ENCODE data around the gene MAP3K1. TPM values are rescaled to one million over a fixed set of nuclear protein-coding genes. Genes with fewer than 3 reads are reported as not detected.
A peak's percentile ranks its signal among the peaks of the same experiment; 100 is the strongest.

The MAP3K1 gene
- total and polyA plus RNA-seq, 2 experiments from 2014 or later: 9.5 to 14.4 TPM

DNA sequence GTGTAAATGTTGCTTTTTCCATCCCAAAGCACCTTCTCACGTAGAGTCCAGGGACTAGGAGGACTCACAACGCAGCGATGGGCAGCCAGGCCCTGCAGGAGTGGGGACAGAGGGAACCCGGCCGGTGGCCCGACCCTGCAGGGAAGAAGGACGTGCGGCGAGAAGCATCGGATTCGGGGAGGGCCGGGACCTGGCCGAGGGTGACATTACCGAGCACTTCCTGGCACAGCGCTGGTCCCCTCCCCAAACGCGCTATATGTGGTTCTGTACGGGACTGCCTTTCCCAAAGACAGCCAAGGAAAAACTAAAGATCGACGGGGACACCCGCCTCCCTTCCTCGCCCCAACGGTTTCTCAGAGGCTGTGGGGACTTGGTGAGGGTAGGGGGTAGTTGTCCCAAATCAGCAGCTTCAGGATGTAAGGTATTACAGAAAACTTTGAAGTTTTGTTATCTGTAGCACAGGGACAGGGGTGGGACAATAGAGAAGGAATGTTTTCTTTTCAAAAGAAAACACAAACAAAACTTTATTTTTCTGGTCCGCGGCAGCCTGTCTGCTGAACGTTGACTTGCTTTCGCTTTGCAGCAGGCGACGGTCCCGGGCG, 887 bp upstream of the MAP3K1 start (continued):
- TF ChIP-seq, protein P1, sequence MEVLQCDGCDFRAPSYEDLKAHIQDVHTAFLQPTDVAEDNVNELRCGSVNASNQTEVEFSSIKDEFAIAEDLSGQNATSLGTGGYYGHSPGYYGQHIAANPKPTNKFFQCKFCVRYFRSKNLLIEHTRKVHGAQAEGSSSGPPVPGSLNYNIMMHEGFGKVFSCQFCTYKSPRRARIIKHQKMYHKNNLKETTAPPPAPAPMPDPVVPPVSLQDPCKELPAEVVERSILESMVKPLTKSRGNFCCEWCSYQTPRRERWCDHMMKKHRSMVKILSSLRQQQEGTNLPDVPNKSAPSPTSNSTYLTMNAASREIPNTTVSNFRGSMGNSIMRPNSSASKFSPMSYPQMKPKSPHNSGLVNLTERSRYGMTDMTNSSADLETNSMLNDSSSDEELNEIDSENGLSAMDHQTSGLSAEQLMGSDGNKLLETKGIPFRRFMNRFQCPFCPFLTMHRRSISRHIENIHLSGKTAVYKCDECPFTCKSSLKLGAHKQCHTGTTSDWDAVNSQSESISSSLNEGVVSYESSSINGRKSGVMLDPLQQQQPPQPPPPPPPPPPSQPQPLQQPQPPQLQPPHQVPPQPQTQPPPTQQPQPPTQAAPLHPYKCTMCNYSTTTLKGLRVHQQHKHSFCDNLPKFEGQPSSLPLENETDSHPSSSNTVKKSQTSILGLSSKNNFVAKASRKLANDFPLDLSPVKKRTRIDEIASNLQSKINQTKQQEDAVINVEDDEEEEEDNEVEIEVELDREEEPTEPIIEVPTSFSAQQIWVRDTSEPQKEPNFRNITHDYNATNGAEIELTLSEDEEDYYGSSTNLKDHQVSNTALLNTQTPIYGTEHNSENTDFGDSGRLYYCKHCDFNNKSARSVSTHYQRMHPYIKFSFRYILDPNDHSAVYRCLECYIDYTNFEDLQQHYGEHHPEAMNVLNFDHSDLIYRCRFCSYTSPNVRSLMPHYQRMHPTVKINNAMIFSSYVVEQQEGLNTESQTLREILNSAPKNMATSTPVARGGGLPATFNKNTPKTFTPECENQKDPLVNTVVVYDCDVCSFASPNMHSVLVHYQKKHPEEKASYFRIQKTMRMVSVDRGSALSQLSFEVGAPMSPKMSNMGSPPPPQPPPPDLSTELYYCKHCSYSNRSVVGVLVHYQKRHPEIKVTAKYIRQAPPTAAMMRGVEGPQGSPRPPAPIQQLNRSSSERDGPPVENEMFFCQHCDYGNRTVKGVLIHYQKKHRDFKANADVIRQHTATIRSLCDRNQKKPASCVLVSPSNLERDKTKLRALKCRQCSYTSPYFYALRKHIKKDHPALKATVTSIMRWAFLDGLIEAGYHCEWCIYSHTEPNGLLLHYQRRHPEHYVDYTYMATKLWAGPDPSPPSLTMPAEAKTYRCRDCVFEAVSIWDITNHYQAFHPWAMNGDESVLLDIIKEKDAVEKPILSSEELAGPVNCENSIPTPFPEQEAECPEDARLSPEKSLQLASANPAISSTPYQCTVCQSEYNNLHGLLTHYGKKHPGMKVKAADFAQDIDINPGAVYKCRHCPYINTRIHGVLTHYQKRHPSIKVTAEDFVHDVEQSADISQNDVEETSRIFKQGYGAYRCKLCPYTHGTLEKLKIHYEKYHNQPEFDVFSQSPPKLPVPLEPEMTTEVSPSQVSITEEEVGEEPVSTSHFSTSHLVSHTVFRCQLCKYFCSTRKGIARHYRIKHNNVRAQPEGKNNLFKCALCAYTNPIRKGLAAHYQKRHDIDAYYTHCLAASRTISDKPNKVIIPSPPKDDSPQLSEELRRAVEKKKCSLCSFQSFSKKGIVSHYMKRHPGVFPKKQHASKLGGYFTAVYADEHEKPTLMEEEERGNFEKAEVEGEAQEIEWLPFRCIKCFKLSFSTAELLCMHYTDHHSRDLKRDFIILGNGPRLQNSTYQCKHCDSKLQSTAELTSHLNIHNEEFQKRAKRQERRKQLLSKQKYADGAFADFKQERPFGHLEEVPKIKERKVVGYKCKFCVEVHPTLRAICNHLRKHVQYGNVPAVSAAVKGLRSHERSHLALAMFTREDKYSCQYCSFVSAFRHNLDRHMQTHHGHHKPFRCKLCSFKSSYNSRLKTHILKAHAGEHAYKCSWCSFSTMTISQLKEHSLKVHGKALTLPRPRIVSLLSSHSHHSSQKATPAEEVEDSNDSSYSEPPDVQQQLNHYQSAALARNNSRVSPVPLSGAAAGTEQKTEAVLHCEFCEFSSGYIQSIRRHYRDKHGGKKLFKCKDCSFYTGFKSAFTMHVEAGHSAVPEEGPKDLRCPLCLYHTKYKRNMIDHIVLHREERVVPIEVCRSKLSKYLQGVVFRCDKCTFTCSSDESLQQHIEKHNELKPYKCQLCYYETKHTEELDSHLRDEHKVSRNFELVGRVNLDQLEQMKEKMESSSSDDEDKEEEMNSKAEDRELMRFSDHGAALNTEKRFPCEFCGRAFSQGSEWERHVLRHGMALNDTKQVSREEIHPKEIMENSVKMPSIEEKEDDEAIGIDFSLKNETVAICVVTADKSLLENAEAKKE (CRISPR knock-in tag; IDR thresholded peaks at IDR 0.05): no peak
- TF ChIP-seq ZNF114 (CRISPR knock-in tag; IDR thresholded peaks at IDR 0.05) (no peak), CREB1 (CRISPR knock-in tag; IDR thresholded peaks at IDR 0.05; ENCODE audit: low read depth) (no peak), JUNB (IDR thresholded peaks at IDR 0.05; ENCODE audit: unreplicated experiment) (no peak), ZNF331 (CRISPR knock-in tag; IDR thresholded peaks at IDR 0.05; ENCODE audit: low read depth) (no peak), EZH2 (IDR thresholded peaks at IDR 0.05; ENCODE audit: low read depth, unreplicated experiment) (no peak)

DNA sequence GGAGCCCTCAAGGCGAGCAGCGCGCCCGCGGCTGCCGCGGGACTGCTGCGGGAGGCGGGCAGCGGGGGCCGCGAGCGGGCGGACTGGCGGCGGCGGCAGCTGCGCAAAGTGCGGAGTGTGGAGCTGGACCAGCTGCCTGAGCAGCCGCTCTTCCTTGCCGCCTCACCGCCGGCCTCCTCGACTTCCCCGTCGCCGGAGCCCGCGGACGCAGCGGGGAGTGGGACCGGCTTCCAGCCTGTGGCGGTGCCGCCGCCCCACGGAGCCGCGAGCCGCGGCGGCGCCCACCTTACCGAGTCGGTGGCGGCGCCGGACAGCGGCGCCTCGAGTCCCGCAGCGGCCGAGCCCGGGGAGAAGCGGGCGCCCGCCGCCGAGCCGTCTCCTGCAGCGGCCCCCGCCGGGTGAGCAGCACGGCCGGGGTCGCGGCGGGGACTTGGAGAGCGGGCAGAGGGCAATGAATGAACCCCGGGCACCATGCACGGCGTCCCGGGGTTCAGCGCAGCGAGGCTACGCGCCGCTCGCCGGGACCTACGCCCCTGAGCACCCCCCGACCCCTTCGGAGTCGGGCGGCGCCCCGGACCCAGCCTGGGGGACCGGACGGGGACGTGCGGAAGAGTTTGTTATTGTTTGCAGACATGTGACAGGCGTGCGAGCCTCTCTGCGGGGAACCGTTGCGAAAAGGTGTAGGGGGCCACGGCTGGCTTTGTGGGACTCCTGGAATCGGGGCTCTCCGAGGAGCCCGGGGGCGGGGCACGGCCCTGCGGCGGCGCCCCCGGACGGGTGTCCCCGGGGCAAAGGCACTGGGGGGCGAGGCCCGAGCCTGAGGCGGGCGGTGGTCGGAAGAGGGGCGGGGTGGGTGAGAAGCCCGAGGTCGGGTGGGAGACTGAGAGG, 553 bp downstream of the MAP3K1 start:
- H3K27ac Mint-ChIP-seq: no peak overlapping the region
- Histone ChIP-seq H3K4me1 (ENCODE audit: insufficient read depth) (peaks cover 38% of the 10 kb centered on the region), H3K9me2 (ENCODE audit: insufficient read depth) (no peaks in the 10 kb centered on the region), H3K4me3 (peak overlapping the region; percentile 91), H3K4me2 (peak overlapping the region; percentile 98), H2AFZ (peak overlapping the region; percentile 49; the same call in 1 of the 2 replicates), H3F3A (replicated peaks; ENCODE audit: low read depth) (peaks cover 5% of the 10 kb centered on the region), H3K27ac (ENCODE audit: low read depth) (no peak overlapping the region), H3K79me2 (replicated peaks; ENCODE audit: insufficient read depth) (peaks cover 37% of the 10 kb centered on the region), H3K27me3 (ENCODE audit: insufficient read depth) (peaks cover 36% of the 10 kb centered on the region), H4K20me1 (replicated peaks; ENCODE audit: insufficient read depth) (0 out of 2 replicates have a peak, but pooled peaks cover 7% of the 10 kb centered on the region), H3K36me3 (ENCODE audit: insufficient read depth) (no peaks in the 10 kb centered on the region)
- peaks cover 8% of the 10 kb centered on the region for H3K27me3 Mint-ChIP-seq (ENCODE audit: insufficient read depth, low read depth, poor library complexity)
- peaks cover 45% of the 10 kb centered on the region for H3K4me1 Mint-ChIP-seq
- peak; percentile 10 for ATAC-seq
- peak; percentile 46 for DNase-seq (ENCODE audit: low spot score)
- H3K36me3 Mint-ChIP-seq (ENCODE audit: low read depth): no peaks in the 10 kb centered on the region
- peak overlapping the region; percentile 88; the same call in 2 of the 3 replicates for H3K4me3 Mint-ChIP-seq
- H3K9me3 Mint-ChIP-seq: no peaks in the 10 kb centered on the region
- TF ChIP-seq STAT1 (IDR thresholded peaks at IDR 0.05; ENCODE audit: unreplicated experiment) (no peak), JUNB (IDR thresholded peaks at IDR 0.05; ENCODE audit: unreplicated experiment) (no peak), NANOG (IDR thresholded peaks at IDR 0.05; ENCODE audit: borderline replicate concordance) (no peak), EZH2phosphoT487 (IDR thresholded peaks at IDR 0.05; ENCODE audit: unreplicated experiment) (no peak), ZNF331 (CRISPR knock-in tag; IDR thresholded peaks at IDR 0.05; ENCODE audit: low read depth) (no peak), ZNF114 (CRISPR knock-in tag; IDR thresholded peaks at IDR 0.05) (no peak)
- TF ChIP-seq, protein P2, sequence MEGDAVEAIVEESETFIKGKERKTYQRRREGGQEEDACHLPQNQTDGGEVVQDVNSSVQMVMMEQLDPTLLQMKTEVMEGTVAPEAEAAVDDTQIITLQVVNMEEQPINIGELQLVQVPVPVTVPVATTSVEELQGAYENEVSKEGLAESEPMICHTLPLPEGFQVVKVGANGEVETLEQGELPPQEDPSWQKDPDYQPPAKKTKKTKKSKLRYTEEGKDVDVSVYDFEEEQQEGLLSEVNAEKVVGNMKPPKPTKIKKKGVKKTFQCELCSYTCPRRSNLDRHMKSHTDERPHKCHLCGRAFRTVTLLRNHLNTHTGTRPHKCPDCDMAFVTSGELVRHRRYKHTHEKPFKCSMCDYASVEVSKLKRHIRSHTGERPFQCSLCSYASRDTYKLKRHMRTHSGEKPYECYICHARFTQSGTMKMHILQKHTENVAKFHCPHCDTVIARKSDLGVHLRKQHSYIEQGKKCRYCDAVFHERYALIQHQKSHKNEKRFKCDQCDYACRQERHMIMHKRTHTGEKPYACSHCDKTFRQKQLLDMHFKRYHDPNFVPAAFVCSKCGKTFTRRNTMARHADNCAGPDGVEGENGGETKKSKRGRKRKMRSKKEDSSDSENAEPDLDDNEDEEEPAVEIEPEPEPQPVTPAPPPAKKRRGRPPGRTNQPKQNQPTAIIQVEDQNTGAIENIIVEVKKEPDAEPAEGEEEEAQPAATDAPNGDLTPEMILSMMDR (conservative IDR thresholded peaks at IDR 0.05; ENCODE audit: low read depth in 2 of 2): no peak
- TF ChIP-seq, protein P3, sequence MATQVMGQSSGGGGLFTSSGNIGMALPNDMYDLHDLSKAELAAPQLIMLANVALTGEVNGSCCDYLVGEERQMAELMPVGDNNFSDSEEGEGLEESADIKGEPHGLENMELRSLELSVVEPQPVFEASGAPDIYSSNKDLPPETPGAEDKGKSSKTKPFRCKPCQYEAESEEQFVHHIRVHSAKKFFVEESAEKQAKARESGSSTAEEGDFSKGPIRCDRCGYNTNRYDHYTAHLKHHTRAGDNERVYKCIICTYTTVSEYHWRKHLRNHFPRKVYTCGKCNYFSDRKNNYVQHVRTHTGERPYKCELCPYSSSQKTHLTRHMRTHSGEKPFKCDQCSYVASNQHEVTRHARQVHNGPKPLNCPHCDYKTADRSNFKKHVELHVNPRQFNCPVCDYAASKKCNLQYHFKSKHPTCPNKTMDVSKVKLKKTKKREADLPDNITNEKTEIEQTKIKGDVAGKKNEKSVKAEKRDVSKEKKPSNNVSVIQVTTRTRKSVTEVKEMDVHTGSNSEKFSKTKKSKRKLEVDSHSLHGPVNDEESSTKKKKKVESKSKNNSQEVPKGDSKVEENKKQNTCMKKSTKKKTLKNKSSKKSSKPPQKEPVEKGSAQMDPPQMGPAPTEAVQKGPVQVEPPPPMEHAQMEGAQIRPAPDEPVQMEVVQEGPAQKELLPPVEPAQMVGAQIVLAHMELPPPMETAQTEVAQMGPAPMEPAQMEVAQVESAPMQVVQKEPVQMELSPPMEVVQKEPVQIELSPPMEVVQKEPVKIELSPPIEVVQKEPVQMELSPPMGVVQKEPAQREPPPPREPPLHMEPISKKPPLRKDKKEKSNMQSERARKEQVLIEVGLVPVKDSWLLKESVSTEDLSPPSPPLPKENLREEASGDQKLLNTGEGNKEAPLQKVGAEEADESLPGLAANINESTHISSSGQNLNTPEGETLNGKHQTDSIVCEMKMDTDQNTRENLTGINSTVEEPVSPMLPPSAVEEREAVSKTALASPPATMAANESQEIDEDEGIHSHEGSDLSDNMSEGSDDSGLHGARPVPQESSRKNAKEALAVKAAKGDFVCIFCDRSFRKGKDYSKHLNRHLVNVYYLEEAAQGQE (IDR thresholded peaks at IDR 0.05; ENCODE audit: unreplicated experiment): no peak

Measured in GM23338 (cell line).